HG03442 (cell line): ENCODE data around the gene KLHL22.

ENCODE experiments used
- ATAC-seq: cut with Tn5 transposase; IDR thresholded peaks from one replicate; pipeline ENCODE4 v1.9.1; 2021; ENCODE audit warnings: mild to moderate bottlenecking, moderate library complexity; ENCODE audit not compliant: unreplicated experiment

KLHL22 gene

DNA sequence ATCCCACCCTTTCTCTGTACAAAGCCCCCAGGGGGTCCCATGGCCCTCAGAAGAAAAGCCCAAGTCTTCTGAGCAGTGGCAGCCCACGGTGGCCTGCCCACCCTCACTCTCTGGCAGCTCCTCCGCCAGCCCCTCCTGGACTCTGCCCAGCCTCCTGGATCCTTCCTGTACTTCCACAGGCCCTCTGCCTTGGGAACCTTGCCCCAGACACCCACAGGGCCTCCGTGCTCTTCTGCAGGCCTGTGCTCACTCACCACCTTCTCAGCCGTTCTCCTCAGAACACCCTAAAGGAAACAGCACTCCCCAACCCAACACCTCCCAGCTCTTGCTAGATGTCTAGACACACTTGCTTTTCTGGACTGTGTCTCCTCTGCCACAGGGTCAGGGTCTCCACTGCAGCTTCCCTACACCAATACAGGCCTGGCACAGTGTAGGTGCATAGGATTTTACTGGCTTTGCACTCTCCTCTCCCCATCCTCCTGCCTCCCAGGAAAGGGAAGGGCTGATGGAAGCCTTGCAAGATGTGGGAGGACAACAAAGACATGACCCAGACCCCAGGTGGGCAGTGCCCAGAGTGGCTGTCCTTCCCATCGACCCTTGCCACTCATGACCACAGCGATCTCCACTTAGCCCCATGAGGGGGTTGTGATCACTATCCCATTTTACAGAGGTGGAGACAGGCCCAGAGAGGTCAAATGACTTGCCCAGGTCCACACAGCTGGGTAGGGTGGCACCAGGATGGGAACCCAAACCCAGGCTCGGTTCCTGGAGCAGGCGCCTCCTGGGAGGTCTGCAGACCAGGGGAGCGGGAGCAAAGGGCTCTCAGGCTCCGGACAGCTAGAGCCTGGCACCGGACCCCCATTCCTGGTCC, 59.9 kb downstream of the KLHL22 start:
- no peak for ATAC-seq

GRCh38 chr22:20434773-20435172, 60.8 kb downstream of the KLHL22 start:
- ATAC-seq = no peak

GRCh38 chr22:20434264-20434751, 61.3 kb downstream of the KLHL22 start:
- no peak for ATAC-seq

DNA sequence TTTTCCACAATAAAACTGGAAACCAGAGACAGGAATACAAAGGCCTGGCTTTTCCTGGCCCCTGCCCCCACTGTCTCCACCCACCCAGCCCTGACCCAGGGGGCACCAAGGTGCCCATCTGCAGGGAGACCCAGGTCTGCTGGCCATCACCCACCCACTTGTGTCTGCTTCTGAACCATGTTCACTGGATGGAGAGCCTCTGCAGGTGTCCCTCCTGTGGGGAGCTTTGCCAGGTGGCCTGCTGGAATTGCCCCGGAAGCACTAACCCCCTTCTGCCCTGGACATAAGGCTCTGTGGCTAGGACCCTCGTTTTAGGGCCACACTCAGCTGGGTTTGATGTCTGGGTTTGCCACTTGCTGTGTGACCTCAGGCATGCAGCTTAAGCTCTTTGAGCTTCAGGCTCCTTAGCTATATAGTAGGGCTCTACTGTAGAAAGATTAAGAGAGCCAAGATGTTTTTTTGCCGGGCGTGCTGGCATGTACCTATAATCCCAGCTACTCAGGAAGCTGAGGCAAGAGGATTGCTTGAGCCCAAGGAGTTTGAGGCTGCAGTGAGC, 61.8 kb downstream of the KLHL22 start:
- no peak for ATAC-seq

DNA sequence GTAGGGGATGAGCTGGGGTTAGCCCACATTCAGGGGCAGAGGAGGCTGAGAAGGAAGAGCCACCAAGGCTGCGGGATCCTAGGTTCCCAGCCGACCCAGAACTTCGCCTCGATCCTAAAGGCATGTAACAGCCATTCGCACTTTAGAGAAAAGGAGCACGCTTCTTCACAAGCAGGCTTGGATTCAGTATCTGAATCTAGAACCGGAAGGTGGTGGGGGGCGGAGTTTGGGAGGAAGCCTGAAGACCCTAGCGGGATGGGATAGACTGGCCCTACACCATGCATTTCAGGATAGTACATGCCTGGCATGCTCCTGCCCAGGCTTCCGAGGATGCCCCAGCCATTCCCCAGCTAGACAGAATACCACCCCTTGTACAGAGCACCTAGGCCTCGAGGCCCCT, 62.4 kb downstream of the KLHL22 start:
- ATAC-seq = no peak

DNA sequence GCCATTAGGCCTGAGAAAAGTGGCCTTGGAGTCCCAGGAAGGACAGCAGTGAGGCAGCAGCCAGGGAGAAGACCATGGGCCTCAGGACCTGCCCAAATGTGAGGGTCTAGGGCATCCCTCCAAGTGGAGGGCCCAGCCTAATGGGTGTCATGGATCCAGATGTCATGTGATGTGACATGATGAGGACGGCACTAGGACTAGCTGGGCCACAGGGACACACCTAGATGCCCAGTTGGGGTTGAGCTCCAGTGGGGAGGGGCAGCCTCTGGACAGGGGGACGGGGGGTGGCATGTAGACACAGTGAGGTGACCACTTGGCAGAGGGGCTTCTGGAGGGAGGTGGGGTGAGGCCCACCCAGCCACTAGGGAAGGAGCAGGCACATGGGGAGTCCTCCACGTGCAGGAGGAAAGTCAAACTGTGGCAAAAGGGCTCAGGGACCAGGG, 63.3 kb downstream of the KLHL22 start:
- ATAC-seq = no peak

DNA sequence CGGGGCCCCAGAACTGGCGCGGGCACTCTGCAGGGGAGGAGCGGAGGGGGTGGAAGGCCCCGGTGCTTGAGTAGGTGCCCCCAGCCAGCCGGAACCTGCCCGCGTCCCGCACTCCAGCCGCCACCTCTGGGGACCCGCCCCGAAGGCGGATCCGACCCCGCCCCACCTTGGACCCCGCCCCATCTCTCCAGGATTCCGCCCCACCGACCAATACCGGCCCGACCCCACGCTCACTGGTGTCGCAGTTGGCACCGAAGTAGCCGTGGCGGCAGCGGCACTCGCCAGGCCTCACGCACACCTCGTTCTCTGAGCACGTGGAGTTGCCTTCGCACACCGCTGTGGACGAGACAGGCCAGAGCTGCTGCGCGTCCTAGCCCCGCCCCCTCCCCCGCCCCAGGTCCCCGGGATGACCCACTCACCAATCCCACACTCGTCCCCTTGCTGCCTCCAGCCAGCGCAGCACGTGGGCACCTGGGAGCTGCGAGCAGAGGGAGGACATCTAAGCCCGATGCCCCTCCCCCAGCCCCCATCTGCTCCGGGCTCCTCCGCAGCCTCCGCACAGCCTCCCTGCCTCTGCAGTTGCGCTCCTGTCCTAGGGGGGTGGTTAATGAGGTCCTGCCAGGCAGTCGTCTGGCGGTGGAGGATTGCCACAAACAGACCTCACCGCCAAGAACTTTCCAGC, 63.9 kb downstream of the KLHL22 start:
- ATAC-seq = no peak

- ATAC-seq = no peak
Observed at GRCh38 chr22:20430720-20431510, 64.7 kb downstream of the KLHL22 start.

- no peak for ATAC-seq
Observed at GRCh38 chr22:20430101-20430719, 65.4 kb downstream of the KLHL22 start.

DNA sequence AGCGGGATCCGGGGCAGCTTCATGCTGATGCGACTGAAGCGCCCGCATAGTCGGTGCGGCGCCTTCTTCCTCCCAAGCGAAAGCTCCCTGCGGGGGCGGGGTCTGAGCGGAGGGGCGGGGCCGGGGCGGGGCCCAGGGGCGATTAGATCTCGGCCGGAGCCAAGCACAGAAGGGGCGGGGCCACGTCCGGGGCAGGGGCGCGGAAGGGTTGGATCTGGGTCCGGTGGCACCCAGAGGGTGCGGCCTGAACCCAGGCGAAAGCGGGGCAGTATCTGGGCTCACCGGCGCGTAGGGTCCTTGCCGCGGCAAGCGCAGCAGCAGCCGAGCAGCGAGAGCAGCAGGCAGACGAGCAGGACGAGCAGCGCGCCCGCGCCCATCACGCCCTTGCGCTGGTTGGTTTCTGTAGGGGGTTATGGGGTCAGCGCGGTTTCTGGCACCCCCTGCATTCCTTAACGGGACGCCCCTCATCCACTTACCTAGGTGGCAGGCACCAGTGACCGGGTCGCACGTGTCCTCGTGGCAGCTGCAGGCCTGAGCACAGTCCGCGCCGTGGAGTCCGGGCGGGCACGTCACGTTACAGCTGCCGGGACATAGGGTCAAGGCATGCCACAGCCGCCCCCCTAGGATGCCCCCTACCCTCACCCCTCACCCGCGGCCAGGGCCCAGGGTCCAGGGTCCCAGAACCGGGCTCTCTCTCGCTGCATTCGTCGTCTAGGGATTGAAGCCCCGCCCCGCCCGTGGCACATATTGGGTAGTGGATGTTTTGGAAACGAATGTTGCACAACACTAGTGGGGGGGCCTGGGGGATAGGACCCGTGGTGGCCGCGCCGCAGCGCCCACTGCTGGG, 66.1 kb downstream of the KLHL22 start:
- no peak for ATAC-seq

DNA sequence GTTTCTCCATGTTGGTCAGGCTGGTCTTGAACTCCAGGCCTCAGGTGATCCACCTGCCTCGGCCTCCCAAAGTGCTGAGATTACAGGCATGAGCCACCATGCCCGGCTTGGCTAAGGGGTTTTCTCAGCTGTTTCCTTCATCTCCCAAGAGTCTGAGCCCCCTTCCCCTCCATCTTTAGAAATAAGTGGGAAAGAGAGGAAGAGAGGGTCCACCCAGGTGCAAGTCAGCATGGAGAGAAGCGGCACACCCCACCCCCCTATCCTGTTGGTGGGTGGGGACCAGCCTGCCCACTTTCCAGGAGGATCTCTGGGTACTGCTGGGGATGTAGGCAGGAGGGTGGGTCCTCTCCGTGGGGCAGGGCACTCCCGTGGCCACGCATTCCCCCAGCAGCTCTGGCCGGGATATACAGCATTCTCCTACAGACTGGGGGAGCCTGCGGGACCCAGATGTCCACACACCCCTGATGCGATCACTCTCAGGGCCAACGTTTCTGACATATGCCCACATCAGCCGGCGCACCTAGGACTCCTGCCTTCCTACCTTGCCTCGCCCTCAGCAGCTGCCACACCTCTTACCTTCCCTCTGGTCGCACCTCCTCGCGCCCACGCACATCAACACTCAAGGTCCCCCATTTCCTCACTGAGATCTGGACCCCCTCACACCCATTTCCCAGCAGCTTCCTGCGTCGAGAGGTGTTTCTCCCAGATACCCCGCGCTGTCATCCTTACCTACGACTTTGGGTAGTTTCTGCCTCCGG, 66.9 kb downstream of the KLHL22 start:
- no peak for ATAC-seq

- no peak for ATAC-seq
Observed at GRCh38 chr22:20427945-20428417, 67.6 kb downstream of the KLHL22 start.

- ATAC-seq = no peak
Observed at GRCh38 chr22:20427104-20427944, 68.3 kb downstream of the KLHL22 start.

DNA sequence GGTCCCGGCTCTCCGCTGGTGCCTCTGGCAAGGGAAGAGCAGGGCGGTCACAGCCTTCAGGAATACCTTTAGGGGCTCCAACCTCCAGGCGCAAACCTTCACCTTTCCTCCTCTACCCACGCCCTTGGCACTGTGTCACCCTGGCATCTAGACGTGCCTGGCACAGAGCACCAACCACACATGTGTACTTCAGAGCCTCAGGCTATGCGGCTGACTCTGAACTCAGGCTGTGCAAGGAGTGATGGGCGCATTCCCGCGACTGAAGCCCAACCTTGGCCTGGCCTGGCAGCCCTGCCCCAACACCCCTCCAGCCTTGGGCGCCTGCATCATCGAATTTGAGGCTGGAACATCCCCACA, 69.4 kb downstream of the KLHL22 start:
- ATAC-seq = no peak

- ATAC-seq = no peak
Observed at GRCh38 chr22:20425566-20426258, 69.9 kb downstream of the KLHL22 start.

- no peak for ATAC-seq
Observed at GRCh38 chr22:20424932-20425565, 70.5 kb downstream of the KLHL22 start.

GRCh38 chr22:20424568-20424931, 71.0 kb downstream of the KLHL22 start:
- ATAC-seq = no peak
